Ishikawa (cell line): ENCODE measurements around the gene SLC27A1.

ENCODE experiments used
- TAF1 ChIP-seq: IDR thresholded peaks from 2 replicates; pipeline ENCODE4 v1.6.1; 2012; ENCODE audit warnings: low read depth, mild to moderate bottlenecking
- YY1 ChIP-seq: IDR thresholded peaks from 2 replicates; pipeline ENCODE4 v1.6.1; 2012; ENCODE audit warnings: low read depth
- ZBTB7A ChIP-seq: IDR thresholded peaks from 2 replicates; pipeline ENCODE4 v1.6.1; 2012; ENCODE audit warnings: low read depth
- TF ChIP-seq, protein P1 (sequence below): IDR thresholded peaks from 2 replicates; pipeline ENCODE4 v1.6.1; 2012; ENCODE audit warnings: low read depth, mild to moderate bottlenecking

DNA sequence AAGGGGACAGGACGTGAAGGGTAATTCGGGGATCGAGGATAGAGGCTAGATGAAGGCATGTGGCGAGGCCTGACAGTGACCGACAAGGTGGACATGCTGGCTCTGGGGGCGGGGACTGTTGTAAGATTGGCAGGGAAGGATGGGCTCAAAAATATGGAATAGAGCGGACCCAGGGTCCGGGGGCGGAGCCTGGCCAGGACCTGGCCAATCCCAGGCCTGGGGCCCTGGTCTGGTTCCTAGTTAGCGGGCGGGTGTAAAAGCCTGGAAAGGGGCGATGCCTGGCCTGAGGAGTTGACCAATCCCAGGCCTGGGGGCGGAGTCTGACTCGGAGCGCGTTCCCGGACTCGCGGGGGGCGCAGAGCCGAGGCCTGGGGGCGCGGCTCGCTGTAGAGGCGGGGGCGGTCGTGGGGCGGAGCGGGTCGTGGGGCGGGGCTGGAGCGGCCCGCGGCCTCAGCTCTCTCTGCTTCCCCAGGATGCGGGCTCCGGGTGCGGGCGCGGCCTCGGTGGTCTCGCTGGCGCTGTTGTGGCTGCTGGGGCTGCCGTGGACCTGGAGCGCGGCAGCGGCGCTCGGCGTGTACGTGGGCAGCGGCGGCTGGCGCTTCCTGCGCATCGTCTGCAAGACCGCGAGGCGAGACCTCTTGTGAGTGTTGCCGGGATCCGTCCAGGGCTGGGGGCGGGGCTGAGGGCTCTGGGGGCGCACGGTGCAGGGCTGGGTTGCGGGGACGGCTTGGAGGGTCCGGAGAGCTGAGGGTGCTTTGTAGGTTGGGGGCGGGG is at the start of gene SLC27A1:
- no peak; the same call in 1 of the 2 replicates for TF ChIP-seq ZBTB7A
- no peak; the same call in 1 of the 2 replicates for TF ChIP-seq TAF1
- TF ChIP-seq, protein P1, sequence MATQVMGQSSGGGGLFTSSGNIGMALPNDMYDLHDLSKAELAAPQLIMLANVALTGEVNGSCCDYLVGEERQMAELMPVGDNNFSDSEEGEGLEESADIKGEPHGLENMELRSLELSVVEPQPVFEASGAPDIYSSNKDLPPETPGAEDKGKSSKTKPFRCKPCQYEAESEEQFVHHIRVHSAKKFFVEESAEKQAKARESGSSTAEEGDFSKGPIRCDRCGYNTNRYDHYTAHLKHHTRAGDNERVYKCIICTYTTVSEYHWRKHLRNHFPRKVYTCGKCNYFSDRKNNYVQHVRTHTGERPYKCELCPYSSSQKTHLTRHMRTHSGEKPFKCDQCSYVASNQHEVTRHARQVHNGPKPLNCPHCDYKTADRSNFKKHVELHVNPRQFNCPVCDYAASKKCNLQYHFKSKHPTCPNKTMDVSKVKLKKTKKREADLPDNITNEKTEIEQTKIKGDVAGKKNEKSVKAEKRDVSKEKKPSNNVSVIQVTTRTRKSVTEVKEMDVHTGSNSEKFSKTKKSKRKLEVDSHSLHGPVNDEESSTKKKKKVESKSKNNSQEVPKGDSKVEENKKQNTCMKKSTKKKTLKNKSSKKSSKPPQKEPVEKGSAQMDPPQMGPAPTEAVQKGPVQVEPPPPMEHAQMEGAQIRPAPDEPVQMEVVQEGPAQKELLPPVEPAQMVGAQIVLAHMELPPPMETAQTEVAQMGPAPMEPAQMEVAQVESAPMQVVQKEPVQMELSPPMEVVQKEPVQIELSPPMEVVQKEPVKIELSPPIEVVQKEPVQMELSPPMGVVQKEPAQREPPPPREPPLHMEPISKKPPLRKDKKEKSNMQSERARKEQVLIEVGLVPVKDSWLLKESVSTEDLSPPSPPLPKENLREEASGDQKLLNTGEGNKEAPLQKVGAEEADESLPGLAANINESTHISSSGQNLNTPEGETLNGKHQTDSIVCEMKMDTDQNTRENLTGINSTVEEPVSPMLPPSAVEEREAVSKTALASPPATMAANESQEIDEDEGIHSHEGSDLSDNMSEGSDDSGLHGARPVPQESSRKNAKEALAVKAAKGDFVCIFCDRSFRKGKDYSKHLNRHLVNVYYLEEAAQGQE: no peak
- TF ChIP-seq YY1: no peak
